CD4-positive, alpha-beta T cell treated with Interleukin-17A for 1 hour (primary cell): ENCODE measurements around the gene TBL1XR1.

Experiments used
- DNase-seq: peaks from one replicate; pipeline ENCODE4 v3.0.0-alpha.2; 2020

The TBL1XR1 gene

GRCh38 chr3:177106184-177106583, 91.1 kb downstream of the TBL1XR1 start:
- DNase-seq: no peak

GRCh38 chr3:177105623-177106022, 91.7 kb downstream of the TBL1XR1 start:
- DNase-seq: no peak

GRCh38 chr3:177104299-177104992, 92.8 kb downstream of the TBL1XR1 start:
- DNase-seq: no peak

GRCh38 chr3:177102553-177102952, 94.7 kb downstream of the TBL1XR1 start:
- no peak for DNase-seq

- DNase-seq: no peak
These were observed 98.7 kb downstream of the TBL1XR1 start for GRCh38 chr3:177098551-177098950.

- no peak for DNase-seq
These were observed 100.7 kb downstream of the TBL1XR1 start for GRCh38 chr3:177096615-177097014.

GRCh38 chr3:177093966-177094365, 103.3 kb downstream of the TBL1XR1 start:
- DNase-seq: no peak

- no peak for DNase-seq
These were observed 107.4 kb downstream of the TBL1XR1 start for GRCh38 chr3:177089901-177090300.

- DNase-seq: no peak
These were observed 108.2 kb downstream of the TBL1XR1 start for GRCh38 chr3:177089110-177089509.

- no peak for DNase-seq
These were observed 111.5 kb downstream of the TBL1XR1 start for GRCh38 chr3:177085794-177086193.

GRCh38 chr3:177084616-177085015, 112.7 kb downstream of the TBL1XR1 start:
- DNase-seq: no peak

GRCh38 chr3:177080122-177080521, 117.2 kb downstream of the TBL1XR1 start:
- DNase-seq: no peak

GRCh38 chr3:177079684-177080083, 117.6 kb downstream of the TBL1XR1 start:
- no peak for DNase-seq

GRCh38 chr3:177071496-177072156, 125.7 kb downstream of the TBL1XR1 start:
- DNase-seq: no peak

- no peak for DNase-seq
These were observed 127.6 kb downstream of the TBL1XR1 start for GRCh38 chr3:177069514-177070329.

- DNase-seq: no peak
These were observed 128.3 kb downstream of the TBL1XR1 start for GRCh38 chr3:177068967-177069366.

GRCh38 chr3:177066068-177066467, 131.2 kb downstream of the TBL1XR1 start:
- DNase-seq: no peak

- no peak for DNase-seq
These were observed 131.8 kb downstream of the TBL1XR1 start for GRCh38 chr3:177065285-177066033.

- no peak for DNase-seq
These were observed 135.1 kb downstream of the TBL1XR1 start for GRCh38 chr3:177062052-177062732.

GRCh38 chr3:177061369-177061768, 135.9 kb downstream of the TBL1XR1 start:
- no peak for DNase-seq

GRCh38 chr3:177060492-177060891, 136.8 kb downstream of the TBL1XR1 start:
- no peak for DNase-seq

GRCh38 chr3:177058648-177059047, 138.6 kb downstream of the TBL1XR1 start:
- DNase-seq: no peak
